GM12873 (cell line): ENCODE results near the gene POGLUT3.

Source experiments
- CTCF ChIP-seq: IDR thresholded peaks from 2 replicates; pipeline ENCODE4 v1.5.1; 2012; ENCODE audit warnings: low read depth, mild to moderate bottlenecking, moderate library complexity, low read length, control low read depth; ENCODE audit not compliant: insufficient read depth; ENCODE audit errors: missing control alignments

The POGLUT3 gene

GRCh38 chr11:108498816-108499408 is 728 bp upstream of the POGLUT3 start:
- TF ChIP-seq CTCF, result no peak

GRCh38 chr11:108497317-108498045 is 703 bp downstream of the POGLUT3 start:
- TF ChIP-seq CTCF, result no peak

GRCh38 chr11:108496643-108497256 is 1.4 kb downstream of the POGLUT3 start:
- no peak for TF ChIP-seq CTCF

GRCh38 chr11:108495326-108495725 is 2.9 kb downstream of the POGLUT3 start:
- no peak for TF ChIP-seq CTCF

DNA sequence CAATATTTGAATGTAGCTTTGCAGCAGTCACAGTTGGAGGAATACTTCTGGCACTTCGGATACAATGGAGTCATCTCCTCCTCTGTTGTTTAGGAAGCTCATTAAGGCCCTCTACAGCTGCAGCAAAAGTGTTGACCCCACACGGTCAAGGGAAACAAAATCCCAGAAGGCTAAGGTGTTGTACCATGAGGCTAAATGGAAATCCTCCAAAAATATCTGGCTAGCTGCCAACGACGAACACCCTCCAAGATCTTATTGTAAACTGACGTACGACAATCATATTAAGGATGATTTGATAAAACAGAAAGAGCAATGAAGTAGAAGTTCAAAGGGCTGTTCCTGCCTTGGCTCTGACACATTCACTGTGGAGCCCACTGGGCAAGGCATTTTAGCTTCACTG is 4.0 kb downstream of the POGLUT3 start:
- no peak for TF ChIP-seq CTCF

DNA sequence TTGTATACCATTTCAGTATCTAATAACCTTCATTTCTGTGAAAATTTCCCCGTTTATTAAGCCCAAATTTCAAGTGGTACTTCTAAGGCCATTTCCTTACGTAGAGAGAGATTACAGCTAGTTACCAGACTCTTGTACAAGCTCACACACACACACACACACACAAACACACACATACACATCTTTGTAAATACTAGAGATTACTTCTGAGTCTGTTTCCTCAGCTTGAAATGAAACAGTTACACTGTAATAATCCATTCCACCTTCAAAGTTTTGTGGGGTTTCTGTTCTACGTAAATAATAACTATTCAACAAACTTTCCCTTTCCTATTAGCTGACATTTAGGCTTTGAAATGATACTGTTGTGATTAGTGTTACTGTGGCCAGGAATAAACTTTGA is 6.2 kb downstream of the POGLUT3 start:
- no peak for TF ChIP-seq CTCF

- no peak for TF ChIP-seq CTCF
Measured at GRCh38 chr11:108486828-108487227, 11.4 kb downstream of the POGLUT3 start.
